Subcutaneous abdominal adipose tissue (tissue), 5 donors: ENCODE measurements around the gene OXLD1.

Experiments
- H3K27ac ChIP-seq: one replicate; pipeline ENCODE4 v1.7.0; 2013; ENCODE audit warnings: low read depth, mild to moderate bottlenecking, inconsistent platforms, low read length, moderate library complexity
- H3K27me3 ChIP-seq, 5 donors: one replicate each; pipeline ENCODE4 v1.7.0; 2013; ENCODE audit warnings: low read length in 5 of 5, inconsistent platforms in 1 of 5; ENCODE audit not compliant: control insufficient read depth in 5 of 5, insufficient read depth in 4 of 5
- H3K36me3 ChIP-seq, 5 donors: one replicate each; pipeline ENCODE4 v1.7.0; 2013; ENCODE audit warnings: low read length in 5 of 5; ENCODE audit not compliant: control insufficient read depth in 5 of 5, insufficient read depth in 5 of 5
- H3K4me1 ChIP-seq, 5 donors: one replicate each; pipeline ENCODE4 v1.7.0; 2013; ENCODE audit warnings: low read length in 5 of 5, mild to moderate bottlenecking in 3 of 5, moderate library complexity in 1 of 5; ENCODE audit not compliant: control insufficient read depth in 5 of 5, insufficient read depth in 5 of 5
- H3K4me3 ChIP-seq, 5 donors: one replicate each; pipeline ENCODE4 v1.7.0; 2013; ENCODE audit warnings: low read length in 5 of 5, low read depth in 1 of 5
- H3K9ac ChIP-seq, 5 donors: one replicate each; pipeline ENCODE4 v1.7.0; 2013; ENCODE audit warnings: low read length in 5 of 5, mild to moderate bottlenecking in 4 of 5, moderate library complexity in 3 of 5
- H3K9me3 ChIP-seq, 5 donors: one replicate each; pipeline ENCODE4 v1.7.0; 2013; ENCODE audit warnings: low read length in 5 of 5; ENCODE audit not compliant: control insufficient read depth in 5 of 5
- donor health status: healthy.
- donor health status: healthy.
- donor health status: healthy.
- donor health status: healthy.
- donor health status: healthy.

The OXLD1 gene

DNA sequence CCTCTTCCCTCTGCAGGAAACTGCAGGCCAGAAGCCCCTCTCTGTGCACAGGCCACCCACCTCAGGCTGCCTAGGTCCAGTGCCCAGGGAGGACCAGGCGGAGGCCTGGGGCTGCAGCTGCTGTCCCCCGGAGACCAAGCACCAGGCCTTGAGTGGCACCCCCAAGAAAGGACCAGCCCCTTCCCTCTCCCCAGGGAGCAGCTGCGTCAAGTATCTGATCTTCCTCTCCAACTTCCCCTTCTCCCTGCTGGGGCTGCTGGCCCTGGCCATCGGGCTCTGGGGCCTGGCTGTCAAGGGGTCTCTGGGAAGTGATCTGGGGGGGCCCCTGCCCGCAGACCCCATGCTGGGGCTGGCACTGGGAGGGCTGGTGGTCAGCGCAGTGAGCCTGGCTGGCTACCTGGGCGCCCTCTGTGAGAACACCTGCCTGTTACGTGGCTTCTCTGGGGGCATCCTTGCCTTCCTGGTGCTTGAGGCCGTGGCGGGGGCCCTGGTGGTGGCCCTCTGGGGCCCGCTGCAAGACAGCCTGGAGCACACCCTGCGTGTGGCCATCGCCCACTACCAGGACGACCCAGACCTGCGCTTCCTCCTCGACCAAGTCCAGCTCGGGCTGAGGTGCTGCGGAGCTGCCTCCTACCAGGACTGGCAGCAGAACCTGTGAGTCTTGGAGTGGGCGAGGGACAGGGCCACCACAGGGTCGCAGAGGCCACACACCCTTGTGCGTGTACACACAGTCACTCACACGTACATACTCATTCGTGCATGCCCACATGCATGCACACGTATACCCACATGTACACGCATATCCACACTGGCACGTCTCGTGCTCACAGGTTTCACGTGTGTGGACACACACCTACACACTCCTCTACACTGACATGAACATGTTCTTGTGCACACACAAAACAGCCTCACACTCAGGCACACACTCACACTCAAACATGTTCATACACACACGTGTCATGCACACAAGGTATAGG lies 21.1 kb downstream of the OXLD1 start:
- Histone ChIP-seq H3K27ac (no peak overlapping the region), H3K27me3 (peaks cover 15 to 25% (median 17%) of the 10 kb centered on the region in 5 donors), H3K9ac (no peak overlapping the region)

DNA sequence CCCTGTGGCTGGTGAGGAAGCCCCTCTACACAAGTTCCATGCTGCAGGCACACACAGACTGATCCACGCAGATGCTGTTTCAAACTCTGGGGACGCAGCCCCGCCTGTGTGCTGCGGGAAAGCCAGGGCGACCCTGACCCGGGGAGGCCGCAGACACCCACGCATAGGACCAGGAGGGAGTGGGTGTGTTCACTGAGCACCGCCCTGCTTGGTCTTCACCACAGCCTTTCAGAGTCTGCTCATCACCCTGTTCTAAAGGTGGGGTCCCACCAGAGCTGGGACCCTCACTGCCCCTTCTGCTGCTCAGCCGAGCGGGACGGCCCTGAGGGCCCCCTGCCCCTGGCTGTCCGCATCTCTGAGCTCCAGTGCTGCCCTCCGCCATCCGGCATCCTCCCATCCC lies 21.9 kb downstream of the OXLD1 start:
- peaks cover 0 to 4% (median 0%) of the 10 kb centered on the region in 5 donors for H3K9me3 ChIP-seq
- no peak overlapping the region for H3K4me3 ChIP-seq
- H3K27me3 ChIP-seq: peaks cover 12 to 19% (median 13%) of the 10 kb centered on the region in 5 donors

More for the DNA sequence above, 21.1 kb downstream of the OXLD1 start:
- no peak overlapping the region for H3K4me3 ChIP-seq
- H3K4me1 ChIP-seq: peaks cover 0 to 26% (median 9%) of the 10 kb centered on the region in 5 donors
- peaks cover 0 to 4% (median 0%) of the 10 kb centered on the region in 5 donors for H3K9me3 ChIP-seq
- peaks cover 0 to 4% (median 3%) of the 10 kb centered on the region in 5 donors for H3K36me3 ChIP-seq

DNA sequence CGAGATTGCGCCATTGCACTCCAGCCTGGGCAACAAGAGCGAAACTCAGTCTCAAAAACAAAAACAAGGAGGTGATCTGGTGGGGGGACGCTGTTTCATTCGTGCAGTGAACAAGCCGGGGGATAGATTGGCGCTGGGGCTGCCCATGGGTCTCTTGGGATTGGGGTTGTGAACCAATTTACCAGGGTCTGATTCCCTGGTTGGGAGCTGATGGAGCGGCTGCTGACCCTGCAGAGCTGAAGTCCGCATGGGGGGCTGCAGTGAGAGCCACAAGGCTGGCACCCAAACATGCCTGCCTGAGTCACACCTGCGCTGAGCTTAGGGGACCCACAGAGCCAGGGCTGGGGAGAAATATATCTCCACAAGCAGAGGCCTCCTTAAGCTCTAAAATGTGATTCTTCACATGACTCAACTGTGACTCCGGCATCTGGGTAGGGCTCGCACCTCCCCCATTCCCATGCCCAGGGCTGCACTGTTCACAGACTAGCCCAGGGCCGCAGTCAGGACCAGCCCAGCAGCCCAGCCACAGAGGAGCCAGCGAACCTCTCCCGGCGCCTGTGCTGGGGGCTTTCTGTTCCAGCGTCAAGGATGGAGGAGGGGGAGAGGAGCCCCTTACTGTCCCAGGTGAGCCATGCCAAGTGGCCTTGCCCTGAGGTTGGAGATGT lies 24.4 kb downstream of the OXLD1 start:
- Histone ChIP-seq H3K4me3 (no peak overlapping the region), H3K4me1 (peaks cover 0 to 21% (median 7%) of the 10 kb centered on the region in 5 donors), H3K9me3 (no peaks in the 10 kb centered on the region), H3K36me3 (peaks cover 0 to 4% (median 3%) of the 10 kb centered on the region in 5 donors), H3K27ac (peak overlapping the region; percentile 50), H3K9ac (no peak overlapping the region), H3K27me3 (peaks cover 0 to 3% (median under 1%) of the 10 kb centered on the region in 5 donors)

More for the DNA sequence above, 21.9 kb downstream of the OXLD1 start:
- Histone ChIP-seq H3K36me3 (peaks cover 0 to 4% (median 3%) of the 10 kb centered on the region in 5 donors), H3K4me1 (peaks cover 0 to 26% (median 9%) of the 10 kb centered on the region in 5 donors), H3K27ac (no peak overlapping the region), H3K9ac (no peak overlapping the region)

DNA sequence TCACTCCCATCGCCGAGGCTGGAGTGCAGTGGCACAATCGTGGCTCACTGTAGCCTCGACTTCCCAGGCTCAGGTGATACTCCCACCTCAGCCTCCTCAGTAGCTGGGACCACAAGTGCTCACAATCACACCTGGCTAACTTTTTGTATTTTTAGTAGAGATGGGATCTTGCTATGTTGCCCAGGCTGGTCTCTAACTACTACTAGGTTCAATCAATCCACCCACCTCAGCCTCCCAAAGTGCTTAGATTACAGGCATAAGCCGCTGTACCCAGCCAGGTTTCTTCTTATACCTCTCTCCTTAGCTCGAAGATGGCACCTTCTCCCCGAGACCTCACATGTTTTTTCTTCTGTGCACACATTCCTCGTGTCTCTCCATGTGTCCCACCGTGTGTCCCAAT lies 26.4 kb downstream of the OXLD1 start:
- Histone ChIP-seq H3K36me3 (no peaks in the 10 kb centered on the region), H3K9me3 (no peaks in the 10 kb centered on the region), H3K27me3 (no peaks in the 10 kb centered on the region), H3K4me1 (peaks cover 4 to 35% (median 21%) of the 10 kb centered on the region in 5 donors), H3K9ac (no peak overlapping the region), H3K4me3 (no peak overlapping the region), H3K27ac (no peak overlapping the region)

DNA sequence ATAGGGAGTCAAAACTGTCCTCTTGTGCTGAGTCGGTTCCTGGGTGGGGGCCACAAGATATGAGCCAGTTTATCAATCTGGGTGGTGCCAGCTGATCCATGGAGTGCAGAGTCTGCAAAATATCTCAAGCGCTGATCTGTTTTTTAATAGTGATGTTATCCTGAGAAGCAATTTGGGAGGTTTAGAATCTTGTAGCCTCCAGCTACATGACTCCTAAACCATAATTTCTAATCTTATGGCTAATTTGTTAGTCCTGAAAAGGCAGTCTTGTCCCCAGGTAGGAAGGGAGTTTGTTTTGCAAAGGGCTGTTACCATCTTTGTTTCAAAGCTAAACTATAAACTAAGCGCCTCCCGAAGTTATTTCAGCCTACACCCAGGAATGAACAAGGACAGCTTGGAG lies 27.7 kb downstream of the OXLD1 start:
- H3K36me3 ChIP-seq: no peaks in the 10 kb centered on the region
- H3K9me3 ChIP-seq: no peaks in the 10 kb centered on the region
- no peak overlapping the region for H3K9ac ChIP-seq
- no peak overlapping the region for H3K4me3 ChIP-seq
- H3K27ac ChIP-seq: no peak overlapping the region
- H3K4me1 ChIP-seq: peaks cover 4 to 47% (median 26%) of the 10 kb centered on the region in 5 donors
- H3K27me3 ChIP-seq: no peaks in the 10 kb centered on the region

DNA sequence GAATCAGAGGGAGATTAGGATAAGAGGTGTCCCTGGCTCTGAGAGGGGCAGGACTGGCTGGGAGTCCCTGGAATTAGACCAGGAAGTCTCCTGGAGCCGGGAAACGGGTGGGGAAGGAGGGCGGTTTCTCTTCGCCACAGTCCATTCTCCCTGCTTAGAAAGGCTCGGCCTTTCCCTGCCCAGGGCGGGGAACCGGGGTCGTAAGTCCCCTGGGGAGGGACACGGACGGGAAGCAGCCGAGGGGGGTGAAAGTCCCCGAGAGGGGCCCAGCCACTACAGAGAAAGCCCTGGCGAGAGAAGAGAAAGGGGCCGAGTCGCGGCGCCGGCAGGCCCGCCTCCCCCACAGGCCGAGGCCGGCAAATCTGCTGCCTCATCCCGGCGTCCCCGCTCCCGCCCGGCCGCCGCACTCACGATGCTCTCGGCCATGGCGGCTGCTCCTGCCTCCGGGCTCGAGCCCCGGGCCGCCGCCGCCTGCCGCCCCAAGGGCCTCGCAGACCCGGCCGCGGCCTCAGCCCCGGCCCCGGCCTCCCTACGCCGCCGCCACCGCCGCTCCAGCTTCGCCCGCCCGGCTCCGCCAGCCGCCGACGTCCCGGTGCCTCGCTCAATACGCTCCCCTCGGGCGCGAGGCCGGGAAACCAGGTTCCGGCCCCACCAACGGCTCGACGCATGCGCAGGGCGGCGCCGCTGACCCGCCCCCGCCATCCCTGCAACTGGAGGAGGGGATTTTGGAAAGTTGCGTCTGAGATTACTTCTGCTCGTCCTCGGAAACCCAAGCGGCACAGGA lies 29.7 kb downstream of the OXLD1 start, which contains the start of the genes NPLOC4 and TSPAN10:
TSS of gene NPLOC4 (minus strand) at position 608 of the 784 bp plus-strand sequence. CDS start at position 426, 182 bp downstream.
TSS of gene TSPAN10 (plus strand) at position 692 of the 784 bp plus-strand sequence. CDS start 5,217 bp downstream, outside the sequence.
- Histone ChIP-seq H3K36me3 (peaks cover 0 to 3% (median 0%) of the 10 kb centered on the region in 5 donors), H3K4me1 (peaks cover 4 to 44% (median 26%) of the 10 kb centered on the region in 5 donors), H3K27me3 (no peaks in the 10 kb centered on the region), H3K4me3 (peak within 1 kb of the TSS; percentile 71 to 96 (median 90)), H3K27ac (peak within 1 kb of the TSS; percentile 99), H3K9me3 (no peaks in the 10 kb centered on the region), H3K9ac (peak within 1 kb of the TSS; percentile 95 to 100 (median 99))

DNA sequence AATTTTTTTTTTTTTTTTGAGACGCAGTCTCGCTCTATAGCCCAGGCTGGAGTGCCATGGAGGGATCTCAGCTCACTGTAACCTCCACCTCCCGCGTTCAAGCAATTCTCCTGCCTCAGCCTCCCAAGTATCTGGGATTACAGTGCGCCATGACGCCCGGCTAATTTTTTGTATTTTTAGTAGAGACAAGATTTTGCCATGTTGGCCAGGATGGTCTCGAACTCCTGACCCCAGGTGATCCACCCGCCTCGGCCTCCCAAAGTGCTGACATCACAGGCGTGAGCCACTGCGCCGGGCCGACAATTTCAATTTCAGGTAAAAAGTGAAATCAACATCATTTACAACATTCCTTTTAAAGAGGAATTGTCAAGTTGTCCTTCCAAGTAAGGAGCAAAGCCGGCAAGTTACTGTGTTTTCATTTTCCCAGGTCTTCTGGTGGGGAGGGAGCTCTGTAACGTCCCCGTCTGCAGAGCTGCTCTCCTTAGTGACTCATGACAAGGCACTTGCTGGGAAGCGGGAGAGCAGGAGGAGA lies 30.4 kb downstream of the OXLD1 start:
- Histone ChIP-seq H3K27ac (peak overlapping the region; percentile 99), H3K4me3 (peak overlapping the region; percentile 71 to 96 (median 90)), H3K9ac (peak overlapping the region; percentile 95 to 100 (median 99)), H3K36me3 (peaks cover 0 to 4% (median 2%) of the 10 kb centered on the region in 5 donors), H3K9me3 (no peaks in the 10 kb centered on the region), H3K27me3 (no peaks in the 10 kb centered on the region), H3K4me1 (peaks cover 4 to 39% (median 28%) of the 10 kb centered on the region in 5 donors)

DNA sequence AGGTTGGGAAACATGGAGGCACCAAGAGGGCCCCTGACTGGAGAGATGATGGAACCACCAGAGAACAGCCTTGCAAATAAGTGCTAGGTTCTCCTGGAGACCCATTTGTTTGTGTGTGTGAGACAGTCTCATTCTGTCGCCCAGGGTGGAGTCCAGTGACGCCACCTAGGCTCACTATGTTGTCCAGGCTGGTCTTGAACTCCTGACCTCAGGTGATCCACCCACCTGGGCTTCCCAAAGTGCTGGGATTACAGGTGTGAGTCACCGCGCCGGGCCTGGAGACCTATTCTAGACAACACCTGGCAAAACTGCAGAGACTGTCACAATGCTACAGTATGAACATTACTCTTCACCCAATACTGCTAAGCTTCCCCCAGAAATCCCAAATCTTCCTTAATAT lies 31.0 kb downstream of the OXLD1 start:
- H3K27me3 ChIP-seq: no peaks in the 10 kb centered on the region
- H3K27ac ChIP-seq: peak overlapping the region; percentile 99
- H3K36me3 ChIP-seq: peaks cover 0 to 4% (median 2%) of the 10 kb centered on the region in 5 donors
- H3K9ac ChIP-seq: peak overlapping the region in 3 of 5 donors; percentile 99 to 100 (median 99)
- peak overlapping the region; percentile 33 to 96 (median 81) for H3K4me3 ChIP-seq
- H3K4me1 ChIP-seq: peaks cover 4 to 39% (median 28%) of the 10 kb centered on the region in 5 donors
- H3K9me3 ChIP-seq: no peaks in the 10 kb centered on the region

DNA sequence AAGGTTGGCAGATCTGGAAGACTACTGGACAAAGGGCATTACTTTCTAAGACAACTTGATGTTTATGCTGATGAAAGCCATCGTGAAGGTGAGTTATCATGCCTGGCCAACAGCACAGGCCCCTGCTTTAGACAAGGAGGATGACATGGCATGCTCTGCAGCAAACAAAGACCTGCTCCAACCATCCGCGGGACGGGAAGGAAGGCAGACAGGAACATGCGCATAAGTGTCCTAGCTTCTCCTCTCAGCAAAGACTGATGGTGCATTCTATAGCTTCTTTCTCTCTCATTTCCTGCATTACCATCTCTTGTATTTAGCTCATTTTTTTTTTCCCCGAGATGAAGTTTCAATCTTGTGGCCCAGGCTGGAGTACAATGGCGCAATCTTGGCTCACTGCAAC lies 34.9 kb downstream of the OXLD1 start:
- no peak overlapping the region for H3K9ac ChIP-seq
- no peak overlapping the region for H3K4me3 ChIP-seq
- H3K27ac ChIP-seq: no peak overlapping the region
- peaks cover 11 to 38% (median 26%) of the 10 kb centered on the region in 5 donors for H3K36me3 ChIP-seq
- peaks cover 4 to 32% (median 24%) of the 10 kb centered on the region in 5 donors for H3K4me1 ChIP-seq
- no peaks in the 10 kb centered on the region for H3K27me3 ChIP-seq
- H3K9me3 ChIP-seq: no peaks in the 10 kb centered on the region
